Liver (tissue), 9 donors: Measurements from ENCODE around the gene ESRRA. TPM values are rescaled to one million over a fixed set of nuclear protein-coding genes. Genes with fewer than 3 reads are reported as not detected.

Source experiments
- DNase-seq: peaks from one replicate; pipeline ENCODE4 v3.0.0-alpha.2; 2017; ENCODE audit warnings: low spot score
- H3K27ac ChIP-seq, 2 donors: one replicate each; pipeline ENCODE4 v1.7.0; 2013; ENCODE audit warnings: inconsistent platforms in 2 of 2, low read length in 2 of 2, control low read depth in 1 of 2, low read depth in 1 of 2, mild to moderate bottlenecking in 1 of 2
- H3K27me3 ChIP-seq, 4 donors: one replicate each; pipeline versions ENCODE4 v1.6.1 to v1.7.0; 2013; ENCODE audit warnings: low read length in 3 of 4, inconsistent platforms in 1 of 4, mild to moderate bottlenecking in 1 of 4, moderate library complexity in 1 of 4; ENCODE audit not compliant: control insufficient read depth in 4 of 4, insufficient read depth in 4 of 4
- H3K36me3 ChIP-seq, 4 donors: one replicate each; pipeline versions ENCODE4 v1.6.1 to v1.7.0; 2013; ENCODE audit warnings: low read length in 3 of 4, mild to moderate bottlenecking in 3 of 4, low read depth in 1 of 4, moderate library complexity in 1 of 4; ENCODE audit not compliant: control insufficient read depth in 4 of 4, insufficient read depth in 3 of 4
- H3K4me1 ChIP-seq, 4 donors: one replicate each; pipeline versions ENCODE4 v1.6.1 to v1.7.0; 2013; ENCODE audit warnings: low read length in 3 of 4, mild to moderate bottlenecking in 3 of 4, moderate library complexity in 1 of 4; ENCODE audit not compliant: control insufficient read depth in 4 of 4, insufficient read depth in 4 of 4
- H3K4me3 ChIP-seq, 3 donors: one replicate each; pipeline versions ENCODE4 v1.6.1 to v1.7.0; 2013; ENCODE audit warnings: low read length in 3 of 3, control low read depth in 1 of 3, low read depth in 1 of 3, mild to moderate bottlenecking in 1 of 3
- H3K9ac ChIP-seq, 2 donors: one replicate each; pipeline ENCODE4 v1.7.0; 2013; ENCODE audit warnings: low read length in 2 of 2, mild to moderate bottlenecking in 2 of 2, moderate library complexity in 2 of 2, control low read depth in 1 of 2, low read depth in 1 of 2
- H3K9me3 ChIP-seq, 4 donors: one replicate each; pipeline versions ENCODE4 v1.6.1 to v1.7.0; 2013; ENCODE audit warnings: low read length in 3 of 4; ENCODE audit not compliant: control insufficient read depth in 4 of 4
- EGR1 ChIP-seq, 2 donors: IDR thresholded peaks; 2 replicates each; pipeline ENCODE4 v1.6.1; 2016 to 2018; ENCODE audit warnings: antibody characterized with exemption in 2 of 2, low read depth in 2 of 2
- FOXA1 ChIP-seq: IDR thresholded peaks from 2 replicates; pipeline ENCODE4 v1.6.1; 2016; ENCODE audit warnings: antibody characterized with exemption
- FOXA2 ChIP-seq: IDR thresholded peaks from 2 replicates; pipeline ENCODE4 v1.6.1; 2016; ENCODE audit warnings: antibody characterized with exemption
- GABPA ChIP-seq, 2 donors: IDR thresholded peaks in 1 of 2; conservative IDR thresholded peaks in 1 of 2; 2 replicates each; pipeline ENCODE4 v1.6.1; 2016; ENCODE audit warnings: antibody characterized with exemption in 2 of 2, mild to moderate bottlenecking in 1 of 2, moderate library complexity in 1 of 2
- HNF4A ChIP-seq, 2 donors: conservative IDR thresholded peaks; 2 replicates each; pipeline ENCODE4 v1.6.1; 2016; ENCODE audit warnings: antibody characterized with exemption in 2 of 2, mild to moderate bottlenecking in 2 of 2
- HNF4G ChIP-seq: IDR thresholded peaks from 2 replicates; pipeline ENCODE4 v1.6.1; 2016; ENCODE audit warnings: antibody characterized with exemption
- JUND ChIP-seq, 2 donors: IDR thresholded peaks; 2 replicates each; pipeline ENCODE4 v1.6.1; 2016; ENCODE audit warnings: antibody characterized with exemption in 2 of 2
- NR2F2 ChIP-seq: IDR thresholded peaks from 2 replicates; pipeline ENCODE4 v1.6.1; 2016; ENCODE audit warnings: antibody characterized with exemption
- RAD21 ChIP-seq, 2 donors: IDR thresholded peaks; 2 replicates each; pipeline ENCODE4 v1.6.1; 2016; ENCODE audit warnings: antibody characterized with exemption in 2 of 2, mild to moderate bottlenecking in 2 of 2
- RXRA ChIP-seq, 2 donors: IDR thresholded peaks; 2 replicates each; pipeline ENCODE4 v1.6.1; 2017 to 2018; ENCODE audit warnings: antibody characterized with exemption in 2 of 2, mild to moderate bottlenecking in 1 of 2
- SP1 ChIP-seq: IDR thresholded peaks from 2 replicates; pipeline ENCODE4 v1.6.1; 2018; ENCODE audit warnings: antibody characterized with exemption, mild to moderate bottlenecking
- TAF1 ChIP-seq: conservative IDR thresholded peaks from 2 replicates; pipeline ENCODE4 v1.6.1; 2016; ENCODE audit warnings: antibody characterized with exemption, mild to moderate bottlenecking
- YY1 ChIP-seq: IDR thresholded peaks from 2 replicates; pipeline ENCODE4 v1.6.1; 2016; ENCODE audit warnings: antibody characterized with exemption, mild to moderate bottlenecking
- WGBS: extraction: QIAGEN DNeasy Blood & Tissue Kit; methylation state at CpG from one replicate; pipeline ENCODE4 v1.1.7; 2013; 5-methylcytosine and 5-hydroxymethylcytosine counted together
- polyA plus RNA-seq, 2 donors: library from polyadenylated mRNA; stranded (reverse) in 1 of 2; unstranded in 1 of 2; fragments of 200-250 nt in 1 of 2; fragments of >200 nt in 1 of 2; fragmentation: Nextera tagmentation in 1 of 2; extraction: Ambion mirVana in 1 of 2; gene quantifications; one replicate each; pipeline versions ENCODE4 v1.2.1 to v1.2.3, GENCODE V29; 2013 to 2015
- total RNA-seq, 2 donors: library from RNA; depleted of rRNA; stranded (reverse); fragments of >200 nt; gene quantifications; one replicate each; pipeline ENCODE4 v1.2.3, GENCODE V29; 2014
- TF ChIP-seq, protein P1 (sequence below): IDR thresholded peaks from 2 replicates; pipeline ENCODE4 v1.6.1; 2016; ENCODE audit warnings: antibody characterized with exemption
- TF ChIP-seq, protein P2 (sequence below): IDR thresholded peaks from 2 replicates; pipeline ENCODE4 v1.6.1; 2016; ENCODE audit warnings: antibody characterized with exemption
- TF ChIP-seq, protein P3 (sequence below): fragments of 150-350 bp; IDR thresholded peaks from 2 replicates; pipeline ENCODE4 v1.5.1; 2017; ENCODE audit warnings: improper control_type of control experiment, low read depth, low read length; ENCODE audit not compliant: missing input control
- TF ChIP-seq, protein P4 (sequence below): IDR thresholded peaks from 2 replicates; pipeline ENCODE4 v1.6.1; 2016; ENCODE audit warnings: antibody characterized with exemption, mild to moderate bottlenecking
- TF ChIP-seq, protein P5 (sequence below): IDR thresholded peaks from 2 replicates; pipeline ENCODE4 v1.6.1; 2016; ENCODE audit warnings: antibody characterized with exemption
- donor health status: healthy.
- donor health status: healthy.
- donor health status: healthy.
- donor health status: healthy.
- donor health status: healthy.

The ESRRA gene
- total and polyA plus RNA-seq, 4 donors = 13.9 to 64.8 (median 37.5) TPM

DNA sequence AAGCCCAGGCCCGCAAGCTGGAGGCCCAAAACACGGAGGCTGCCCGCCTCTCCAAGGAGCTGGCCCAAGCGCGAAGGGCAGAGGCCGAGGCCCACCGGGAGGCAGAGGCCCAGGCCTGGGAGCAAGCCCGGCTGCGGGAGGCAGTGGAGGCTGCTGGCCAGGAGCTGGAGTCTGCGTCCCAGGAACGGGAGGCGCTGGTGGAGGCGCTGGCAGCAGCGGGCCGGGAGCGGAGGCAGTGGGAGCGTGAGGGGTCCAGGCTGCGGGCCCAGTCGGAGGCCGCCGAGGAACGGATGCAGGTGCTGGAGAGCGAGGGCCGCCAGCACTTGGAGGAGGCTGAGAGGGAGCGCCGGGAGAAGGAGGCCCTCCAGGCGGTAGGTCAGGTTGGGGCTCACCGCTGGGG lies 39.5 kb downstream of the ESRRA start (continued):
- TF ChIP-seq, protein P1, sequence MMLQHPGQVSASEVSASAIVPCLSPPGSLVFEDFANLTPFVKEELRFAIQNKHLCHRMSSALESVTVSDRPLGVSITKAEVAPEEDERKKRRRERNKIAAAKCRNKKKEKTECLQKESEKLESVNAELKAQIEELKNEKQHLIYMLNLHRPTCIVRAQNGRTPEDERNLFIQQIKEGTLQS = no peak
- no peak for TF ChIP-seq FOXA2

DNA sequence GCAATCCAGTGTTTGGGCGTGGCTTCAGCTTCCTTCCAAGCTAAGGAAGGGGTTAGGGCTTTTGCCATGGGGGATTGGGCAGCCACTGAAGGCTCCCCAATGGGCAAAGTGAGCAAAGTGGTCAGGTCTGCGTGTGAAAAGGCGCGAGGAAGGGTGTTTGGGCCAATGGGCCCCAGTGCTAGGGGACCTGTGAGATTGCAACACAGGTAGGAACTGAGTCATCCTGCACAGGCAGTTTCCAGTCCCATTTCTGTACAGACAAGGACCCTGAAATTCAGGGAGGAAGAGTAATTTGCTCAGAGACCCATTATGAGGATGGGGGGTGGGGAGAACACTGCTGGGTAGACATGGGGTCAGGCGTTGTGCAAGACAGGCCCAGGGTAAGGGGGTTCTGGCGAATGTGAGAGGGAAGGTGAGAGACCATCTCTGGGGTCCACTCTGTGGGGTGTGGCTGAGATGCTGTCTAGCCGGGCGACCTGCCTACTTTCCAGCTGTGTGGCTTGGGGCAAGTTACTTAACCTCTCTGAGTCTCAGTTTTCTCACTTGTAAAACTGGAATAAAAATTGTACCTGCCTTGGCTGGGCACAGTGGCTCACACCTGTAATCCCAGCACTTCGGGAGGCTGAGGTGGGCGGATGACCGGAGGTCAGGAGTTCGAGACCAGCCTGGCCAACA lies 42.0 kb downstream of the ESRRA start:
- Histone ChIP-seq H3K4me3 (no peak overlapping the region), H3K4me1 (peaks cover 0 to 6% (median 2%) of the 10 kb centered on the region in 4 donors), H3K9ac (no peak overlapping the region), H3K27me3 (no peaks in the 10 kb centered on the region), H3K27ac (no peak overlapping the region), H3K36me3 (no peaks in the 10 kb centered on the region), H3K9me3 (no peaks in the 10 kb centered on the region)
- no peak for DNase-seq
- TF ChIP-seq SP1 (no peak), GABPA (IDR thresholded peaks at IDR 0.05 in 1 of 2, conservative IDR thresholded peaks at IDR 0.05 in 1 of 2) (no peak), RAD21 (IDR thresholded peaks at IDR 0.05) (no peak), EGR1 (IDR thresholded peaks at IDR 0.05; ENCODE audit: low read depth in 2 of 2) (no peak), RXRA (IDR thresholded peaks at IDR 0.05) (no peak), FOXA1 (no peak), JUND (IDR thresholded peaks at IDR 0.05) (no peak), HNF4G (no peak), FOXA2 (no peak), YY1 (no peak), NR2F2 (no peak), HNF4A (conservative IDR thresholded peaks at IDR 0.05) (no peak), TAF1 (no peak)
- TF ChIP-seq, protein P2, sequence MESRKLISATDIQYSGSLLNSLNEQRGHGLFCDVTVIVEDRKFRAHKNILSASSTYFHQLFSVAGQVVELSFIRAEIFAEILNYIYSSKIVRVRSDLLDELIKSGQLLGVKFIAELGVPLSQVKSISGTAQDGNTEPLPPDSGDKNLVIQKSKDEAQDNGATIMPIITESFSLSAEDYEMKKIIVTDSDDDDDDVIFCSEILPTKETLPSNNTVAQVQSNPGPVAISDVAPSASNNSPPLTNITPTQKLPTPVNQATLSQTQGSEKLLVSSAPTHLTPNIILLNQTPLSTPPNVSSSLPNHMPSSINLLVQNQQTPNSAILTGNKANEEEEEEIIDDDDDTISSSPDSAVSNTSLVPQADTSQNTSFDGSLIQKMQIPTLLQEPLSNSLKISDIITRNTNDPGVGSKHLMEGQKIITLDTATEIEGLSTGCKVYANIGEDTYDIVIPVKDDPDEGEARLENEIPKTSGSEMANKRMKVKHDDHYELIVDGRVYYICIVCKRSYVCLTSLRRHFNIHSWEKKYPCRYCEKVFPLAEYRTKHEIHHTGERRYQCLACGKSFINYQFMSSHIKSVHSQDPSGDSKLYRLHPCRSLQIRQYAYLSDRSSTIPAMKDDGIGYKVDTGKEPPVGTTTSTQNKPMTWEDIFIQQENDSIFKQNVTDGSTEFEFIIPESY = no peak
- TF ChIP-seq, protein P3, sequence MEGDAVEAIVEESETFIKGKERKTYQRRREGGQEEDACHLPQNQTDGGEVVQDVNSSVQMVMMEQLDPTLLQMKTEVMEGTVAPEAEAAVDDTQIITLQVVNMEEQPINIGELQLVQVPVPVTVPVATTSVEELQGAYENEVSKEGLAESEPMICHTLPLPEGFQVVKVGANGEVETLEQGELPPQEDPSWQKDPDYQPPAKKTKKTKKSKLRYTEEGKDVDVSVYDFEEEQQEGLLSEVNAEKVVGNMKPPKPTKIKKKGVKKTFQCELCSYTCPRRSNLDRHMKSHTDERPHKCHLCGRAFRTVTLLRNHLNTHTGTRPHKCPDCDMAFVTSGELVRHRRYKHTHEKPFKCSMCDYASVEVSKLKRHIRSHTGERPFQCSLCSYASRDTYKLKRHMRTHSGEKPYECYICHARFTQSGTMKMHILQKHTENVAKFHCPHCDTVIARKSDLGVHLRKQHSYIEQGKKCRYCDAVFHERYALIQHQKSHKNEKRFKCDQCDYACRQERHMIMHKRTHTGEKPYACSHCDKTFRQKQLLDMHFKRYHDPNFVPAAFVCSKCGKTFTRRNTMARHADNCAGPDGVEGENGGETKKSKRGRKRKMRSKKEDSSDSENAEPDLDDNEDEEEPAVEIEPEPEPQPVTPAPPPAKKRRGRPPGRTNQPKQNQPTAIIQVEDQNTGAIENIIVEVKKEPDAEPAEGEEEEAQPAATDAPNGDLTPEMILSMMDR = no peak
- TF ChIP-seq, protein P4, sequence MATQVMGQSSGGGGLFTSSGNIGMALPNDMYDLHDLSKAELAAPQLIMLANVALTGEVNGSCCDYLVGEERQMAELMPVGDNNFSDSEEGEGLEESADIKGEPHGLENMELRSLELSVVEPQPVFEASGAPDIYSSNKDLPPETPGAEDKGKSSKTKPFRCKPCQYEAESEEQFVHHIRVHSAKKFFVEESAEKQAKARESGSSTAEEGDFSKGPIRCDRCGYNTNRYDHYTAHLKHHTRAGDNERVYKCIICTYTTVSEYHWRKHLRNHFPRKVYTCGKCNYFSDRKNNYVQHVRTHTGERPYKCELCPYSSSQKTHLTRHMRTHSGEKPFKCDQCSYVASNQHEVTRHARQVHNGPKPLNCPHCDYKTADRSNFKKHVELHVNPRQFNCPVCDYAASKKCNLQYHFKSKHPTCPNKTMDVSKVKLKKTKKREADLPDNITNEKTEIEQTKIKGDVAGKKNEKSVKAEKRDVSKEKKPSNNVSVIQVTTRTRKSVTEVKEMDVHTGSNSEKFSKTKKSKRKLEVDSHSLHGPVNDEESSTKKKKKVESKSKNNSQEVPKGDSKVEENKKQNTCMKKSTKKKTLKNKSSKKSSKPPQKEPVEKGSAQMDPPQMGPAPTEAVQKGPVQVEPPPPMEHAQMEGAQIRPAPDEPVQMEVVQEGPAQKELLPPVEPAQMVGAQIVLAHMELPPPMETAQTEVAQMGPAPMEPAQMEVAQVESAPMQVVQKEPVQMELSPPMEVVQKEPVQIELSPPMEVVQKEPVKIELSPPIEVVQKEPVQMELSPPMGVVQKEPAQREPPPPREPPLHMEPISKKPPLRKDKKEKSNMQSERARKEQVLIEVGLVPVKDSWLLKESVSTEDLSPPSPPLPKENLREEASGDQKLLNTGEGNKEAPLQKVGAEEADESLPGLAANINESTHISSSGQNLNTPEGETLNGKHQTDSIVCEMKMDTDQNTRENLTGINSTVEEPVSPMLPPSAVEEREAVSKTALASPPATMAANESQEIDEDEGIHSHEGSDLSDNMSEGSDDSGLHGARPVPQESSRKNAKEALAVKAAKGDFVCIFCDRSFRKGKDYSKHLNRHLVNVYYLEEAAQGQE = no peak
- TF ChIP-seq, protein P1 = no peak
- TF ChIP-seq, protein P5, sequence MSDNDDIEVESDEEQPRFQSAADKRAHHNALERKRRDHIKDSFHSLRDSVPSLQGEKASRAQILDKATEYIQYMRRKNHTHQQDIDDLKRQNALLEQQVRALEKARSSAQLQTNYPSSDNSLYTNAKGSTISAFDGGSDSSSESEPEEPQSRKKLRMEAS = no peak
- WGBS = 92% methylated on average over 12 of the region's 12 CpGs
